ENCODE data around the gene SLC7A6OS.
A peak's percentile ranks its signal among the peaks of the same experiment; 100 is the strongest.
"Not testable (repeated sequence)": the region's sequence is repeated elsewhere in the genome, so short reads cannot be mapped to it uniquely, and the experiment has no call there.

SLC7A6OS gene

GRCh38 chr16:68296291-68296690 is 14.5 kb downstream of the SLC7A6OS start:
- H3K4me3 ChIP-seq (ENCODE audit: low read depth, low read length), result no peak overlapping the region
- TF ChIP-seq CTCF (IDR thresholded peaks at IDR 0.05; ENCODE audit: low read depth, low read length), result no peak
- in situ Hi-C loops (cut with HindIII; ENCODE audit: low sequenced_read_pairs), result no loop called here
- no peak for DNase-seq (ENCODE audit: low read depth, low spot score)

- no peak for DNase-seq (ENCODE audit: low read depth, low spot score)
- in situ Hi-C loops (cut with HindIII; ENCODE audit: low sequenced_read_pairs), result no loop called here
- TF ChIP-seq CTCF (IDR thresholded peaks at IDR 0.05; ENCODE audit: low read depth, low read length), result no peak
- no peak overlapping the region for H3K4me3 ChIP-seq (ENCODE audit: low read depth, low read length)
Measured at GRCh38 chr16:68292425-68292824, 18.3 kb downstream of the SLC7A6OS start.

- TF ChIP-seq CTCF (IDR thresholded peaks at IDR 0.05; ENCODE audit: low read depth, low read length), result no peak
- H3K4me3 ChIP-seq (ENCODE audit: low read depth, low read length), result no peak overlapping the region
- in situ Hi-C loops (cut with HindIII; ENCODE audit: low sequenced_read_pairs), result no loop called here
- no peak for DNase-seq (ENCODE audit: low read depth, low spot score)
Measured at GRCh38 chr16:68291227-68291626, 19.5 kb downstream of the SLC7A6OS start.

GRCh38 chr16:68290450-68290849 is 20.3 kb downstream of the SLC7A6OS start:
- in situ Hi-C loops (cut with HindIII; ENCODE audit: low sequenced_read_pairs), result no loop called here
- DNase-seq (ENCODE audit: low read depth, low spot score), result no peak
- H3K4me3 ChIP-seq (ENCODE audit: low read depth, low read length), result no peak overlapping the region
- TF ChIP-seq CTCF (IDR thresholded peaks at IDR 0.05; ENCODE audit: low read depth, low read length), result no peak

- H3K4me3 ChIP-seq (ENCODE audit: low read depth, low read length), result no peak overlapping the region
- in situ Hi-C loops (cut with HindIII; ENCODE audit: low sequenced_read_pairs), result no loop called here
- peak; percentile 31 for DNase-seq (ENCODE audit: low read depth, low spot score)
- TF ChIP-seq CTCF (IDR thresholded peaks at IDR 0.05; ENCODE audit: low read depth, low read length), result no peak
Measured at GRCh38 chr16:68289621-68290329, 21.0 kb downstream of the SLC7A6OS start.

GRCh38 chr16:68289202-68289601 is 21.5 kb downstream of the SLC7A6OS start:
- no peak overlapping the region for H3K4me3 ChIP-seq (ENCODE audit: low read depth, low read length)
- DNase-seq (ENCODE audit: low read depth, low spot score), result no peak
- in situ Hi-C loops (cut with HindIII; ENCODE audit: low sequenced_read_pairs), result no loop called here
- no peak for TF ChIP-seq CTCF (IDR thresholded peaks at IDR 0.05; ENCODE audit: low read depth, low read length)

- H3K4me3 ChIP-seq (ENCODE audit: low read depth, low read length), result not testable (repeated sequence)
Measured at GRCh38 chr16:68288796-68289195, 21.9 kb downstream of the SLC7A6OS start.

More at GRCh38 chr16:68288796-68289195, 21.9 kb downstream of the SLC7A6OS start:
- DNase-seq (ENCODE audit: low read depth, low spot score); in situ Hi-C loops (cut with HindIII; ENCODE audit: low sequenced_read_pairs): not testable (repeated sequence)
